B cell (primary cell): ENCODE measurements around the gene FNDC7.

Experiments
- CTCF ChIP-seq: fragments of 200-600 bp; IDR thresholded peaks from one replicate; pipeline ENCODE4 v1.8.0; 2022; ENCODE audit warnings: antibody characterized with exemption, mild to moderate bottlenecking
- EZH2 ChIP-seq: IDR thresholded peaks from 2 replicates; pipeline ENCODE4 v1.6.1; 2012; ENCODE audit warnings: borderline replicate concordance, low read depth, mild to moderate bottlenecking, moderate library complexity, low read length; ENCODE audit not compliant: insufficient read depth, poor library complexity, severe bottlenecking

- TF ChIP-seq CTCF (no peak), EZH2 (no peak)
Observed at GRCh38 chr1:108725906-108726305, 13.2 kb downstream of the FNDC7 start.
